Peyer's patch (tissue), 4 donors: ENCODE data around the gene SRPRB. TPM values are rescaled to one million over a fixed set of nuclear protein-coding genes. Genes with fewer than 3 reads are reported as not detected.

Experiments
- DNase-seq, 3 donors: peaks; one replicate each; pipeline ENCODE4 v3.0.0-alpha.2; 2017 to 2019
- H3K27ac ChIP-seq, 4 donors: fragments of 200-600 bp; sonication (generic); one replicate each; pipeline ENCODE4 v1.5.1; 2016 to 2019
- H3K27me3 ChIP-seq, 2 donors: fragments of 200-600 bp; sonication (generic); one replicate each; pipeline ENCODE4 v1.5.1; 2019
- H3K36me3 ChIP-seq, 3 donors: fragments of 200-600 bp; sonication (generic); one replicate each; pipeline ENCODE4 v1.5.1; 2016 to 2019
- H3K4me1 ChIP-seq, 4 donors: fragments of 200-600 bp; sonication (generic); one replicate each; pipeline ENCODE4 v1.5.1; 2016 to 2019
- H3K4me3 ChIP-seq, 4 donors: fragments of 200-600 bp; sonication (generic); 1 replicate in 3 of 4; 2 replicates in 1 of 4; pipeline ENCODE4 v1.5.1; 2016 to 2019; ENCODE audit warnings: mild to moderate bottlenecking in 1 of 4
- H3K9me3 ChIP-seq, 4 donors: fragments of 200-600 bp; sonication (generic); one replicate each; pipeline ENCODE4 v1.5.1; 2016 to 2019; ENCODE audit warnings: mild to moderate bottlenecking in 1 of 4
- CTCF ChIP-seq, 6 experiments: fragments of 450-650 bp in 4 of 6; fragments of 200-600 bp in 2 of 6; sonication (generic) in 1 of 6; IDR thresholded peaks; one replicate each; pipeline ENCODE4 v1.5.1; 2017 to 2019; ENCODE audit warnings: antibody characterized with exemption in 6 of 6, mild to moderate bottlenecking in 3 of 6, moderate library complexity in 1 of 6
- POLR2A ChIP-seq, 2 donors: fragments of 450-650 bp; IDR thresholded peaks; one replicate each; pipeline ENCODE4 v1.5.1; 2017; ENCODE audit warnings: antibody characterized with exemption in 2 of 2, mild to moderate bottlenecking in 2 of 2, moderate library complexity in 2 of 2
- total RNA-seq, 4 donors: library from RNA; depleted of rRNA; stranded (reverse); fragments of >200 nt; gene quantifications; one replicate each; pipeline ENCODE4 v1.1.0, GENCODE V29; 2016

The SRPRB gene
- total RNA-seq, 4 donors from 2014 or later: 5.0 to 15.6 (median 10.1) TPM

- H3K27me3 ChIP-seq: no peaks in the 10 kb centered on the region
- H3K27ac ChIP-seq: no peak overlapping the region
- DNase-seq: no peak
- H3K4me3 ChIP-seq: no peak overlapping the region
- H3K9me3 ChIP-seq: no peaks in the 10 kb centered on the region
- no peaks in the 10 kb centered on the region for H3K4me1 ChIP-seq
- no peaks in the 10 kb centered on the region for H3K36me3 ChIP-seq
- no peak for TF ChIP-seq CTCF (IDR thresholded peaks at IDR 0.05)
- TF ChIP-seq POLR2A (IDR thresholded peaks at IDR 0.05): no peak
Observed at GRCh38 chr3:133855002-133855370, 49.4 kb downstream of the SRPRB start.

GRCh38 chr3:133855772-133856171 is 50.2 kb downstream of the SRPRB start:
- H3K27me3 ChIP-seq: no peaks in the 10 kb centered on the region
- no peaks in the 10 kb centered on the region for H3K36me3 ChIP-seq
- DNase-seq: no peak
- TF ChIP-seq POLR2A (IDR thresholded peaks at IDR 0.05) (no peak), CTCF (IDR thresholded peaks at IDR 0.05) (no peak)
- no peak overlapping the region for H3K4me3 ChIP-seq
- no peaks in the 10 kb centered on the region for H3K4me1 ChIP-seq
- H3K27ac ChIP-seq: no peak overlapping the region
- H3K9me3 ChIP-seq: no peaks in the 10 kb centered on the region

- no peak for DNase-seq
- no peaks in the 10 kb centered on the region for H3K27me3 ChIP-seq
- H3K9me3 ChIP-seq: no peaks in the 10 kb centered on the region
- no peak overlapping the region for H3K27ac ChIP-seq
- H3K4me3 ChIP-seq: no peak overlapping the region
- no peaks in the 10 kb centered on the region for H3K36me3 ChIP-seq
- H3K4me1 ChIP-seq: no peaks in the 10 kb centered on the region
- TF ChIP-seq POLR2A (IDR thresholded peaks at IDR 0.05): no peak
- TF ChIP-seq CTCF (IDR thresholded peaks at IDR 0.05): no peak
Observed at GRCh38 chr3:133856316-133856715, 50.7 kb downstream of the SRPRB start.

GRCh38 chr3:133857767-133858166 is 52.2 kb downstream of the SRPRB start:
- DNase-seq: peak in 1 of 3 donors; percentile 34
- no peaks in the 10 kb centered on the region for H3K9me3 ChIP-seq
- no peak overlapping the region for H3K4me3 ChIP-seq
- H3K27ac ChIP-seq: no peak overlapping the region
- H3K4me1 ChIP-seq: no peaks in the 10 kb centered on the region
- TF ChIP-seq CTCF (IDR thresholded peaks at IDR 0.05): no peak
- no peak for TF ChIP-seq POLR2A (IDR thresholded peaks at IDR 0.05)
- no peaks in the 10 kb centered on the region for H3K36me3 ChIP-seq
- no peaks in the 10 kb centered on the region for H3K27me3 ChIP-seq

- peak in 1 of 3 donors; percentile 33 for DNase-seq
- TF ChIP-seq POLR2A (IDR thresholded peaks at IDR 0.05) (no peak), CTCF (IDR thresholded peaks at IDR 0.05) (no peak)
- Histone ChIP-seq H3K4me1 (no peaks in the 10 kb centered on the region), H3K36me3 (no peaks in the 10 kb centered on the region), H3K9me3 (no peaks in the 10 kb centered on the region), H3K27me3 (no peaks in the 10 kb centered on the region), H3K27ac (no peak overlapping the region), H3K4me3 (no peak overlapping the region)
Observed at GRCh38 chr3:133859381-133860234, 54.0 kb downstream of the SRPRB start.
